Testis (tissue), 2 donors: ENCODE data around the gene OTOG.

ENCODE experiments used
- CTCF ChIP-seq, 3 experiments: fragments of 450-650 bp in 2 of 3; fragments of 200-600 bp in 1 of 3; sonication (generic) in 1 of 3; IDR thresholded peaks; one replicate each; pipeline ENCODE4 v1.5.1; 2016 to 2019; ENCODE audit warnings: antibody characterized with exemption in 3 of 3, mild to moderate bottlenecking in 2 of 3, moderate library complexity in 1 of 3
- POLR2A ChIP-seq: fragments of 450-650 bp; IDR thresholded peaks from one replicate; pipeline ENCODE4 v1.6.1; 2017; ENCODE audit warnings: antibody characterized with exemption, mild to moderate bottlenecking, moderate library complexity

DNA sequence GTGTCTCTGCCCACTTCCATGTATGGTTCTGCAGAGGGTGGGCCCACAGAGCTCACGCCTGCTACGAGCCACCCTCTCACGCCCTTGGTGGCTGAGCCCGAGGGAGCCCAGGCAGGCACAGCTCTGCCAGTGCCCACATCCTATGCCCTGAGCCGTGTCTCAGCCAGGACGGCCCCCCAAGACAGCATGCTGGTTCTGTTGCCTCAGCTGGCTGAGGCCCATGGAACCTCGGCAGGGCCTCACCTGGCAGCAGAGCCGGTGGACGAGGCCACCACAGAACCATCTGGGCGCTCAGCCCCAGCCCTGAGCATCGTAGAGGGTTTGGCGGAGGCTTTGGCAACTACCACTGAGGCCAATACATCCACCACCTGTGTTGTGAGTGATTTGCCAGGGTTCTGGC lies 64.0 kb downstream of the OTOG start:
- no peak for TF ChIP-seq CTCF (IDR thresholded peaks at IDR 0.05)
- TF ChIP-seq POLR2A, result no peak
